ENCODE results near the gene EPHA6.

Gene EPHA6

DNA sequence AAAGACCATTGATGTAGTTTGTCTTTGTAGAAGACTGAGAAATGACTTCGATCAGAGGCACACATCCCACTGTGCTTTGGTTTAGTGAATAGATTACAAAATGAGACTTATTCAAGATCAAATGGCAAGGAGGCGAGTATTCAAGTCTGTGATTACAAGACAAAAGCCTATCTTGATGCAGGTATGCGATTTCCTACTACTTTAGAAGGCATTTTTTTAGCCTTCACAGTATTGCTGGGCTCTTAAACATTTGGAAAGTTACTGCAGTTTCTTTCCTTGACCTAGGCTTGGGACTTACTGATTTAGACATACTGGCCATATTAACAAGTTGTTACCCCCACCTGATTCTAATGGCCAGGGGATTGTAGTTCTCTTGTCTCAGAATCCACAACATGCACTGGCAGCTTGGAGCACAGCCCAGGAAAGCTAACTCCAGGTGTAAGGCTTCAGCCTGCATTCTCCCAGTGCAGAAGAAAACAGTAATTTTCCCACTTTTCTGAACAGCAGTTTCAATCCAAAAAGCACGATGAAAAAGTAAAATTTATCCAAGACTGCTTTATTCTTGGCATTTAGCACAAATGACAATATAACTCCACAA is 311.6 kb downstream of the EPHA6 start:
- no peak for DNase-seq
- H3K36me3 ChIP-seq (ENCODE audit: control insufficient read depth, insufficient read depth, low read length): no peaks in the 10 kb centered on the region
- H3K9me3 ChIP-seq (ENCODE audit: control insufficient read depth, low read length): no peaks in the 10 kb centered on the region
- H3K4me3 ChIP-seq (ENCODE audit: insufficient read depth, low read depth, low read length, poor library complexity, severe bottlenecking): no peak overlapping the region
- H3K27ac ChIP-seq (ENCODE audit: insufficient read depth, low read length, poor library complexity, severe bottlenecking): no peak overlapping the region
- H3K27me3 ChIP-seq (replicated peaks; ENCODE audit: control insufficient read depth, insufficient read depth, low read length, poor library complexity, severe bottlenecking): no peaks in the 10 kb centered on the region
- H3K4me1 ChIP-seq (ENCODE audit: control insufficient read depth, insufficient read depth, low read length, poor library complexity, severe bottlenecking): no peaks in the 10 kb centered on the region

- H3K36me3 ChIP-seq (ENCODE audit: control insufficient read depth, insufficient read depth, low read length): no peaks in the 10 kb centered on the region
- no peaks in the 10 kb centered on the region for H3K4me1 ChIP-seq (ENCODE audit: control insufficient read depth, insufficient read depth, low read length, poor library complexity, severe bottlenecking)
- no peak overlapping the region for H3K4me3 ChIP-seq (ENCODE audit: insufficient read depth, low read depth, low read length, poor library complexity, severe bottlenecking)
- no peak for DNase-seq
- H3K9me3 ChIP-seq (ENCODE audit: control insufficient read depth, low read length): no peaks in the 10 kb centered on the region
- H3K27ac ChIP-seq (ENCODE audit: insufficient read depth, low read length, poor library complexity, severe bottlenecking): no peak overlapping the region
- H3K27me3 ChIP-seq (replicated peaks; ENCODE audit: control insufficient read depth, insufficient read depth, low read length, poor library complexity, severe bottlenecking): no peaks in the 10 kb centered on the region
Measured at GRCh38 chr3:97131476-97131875, 317.1 kb downstream of the EPHA6 start.

GRCh38 chr3:97138914-97139541 is 324.6 kb downstream of the EPHA6 start:
- Histone ChIP-seq H3K4me3 (ENCODE audit: insufficient read depth, low read depth, low read length, poor library complexity, severe bottlenecking) (no peak overlapping the region), H3K36me3 (ENCODE audit: control insufficient read depth, insufficient read depth, low read length) (no peaks in the 10 kb centered on the region), H3K27ac (ENCODE audit: insufficient read depth, low read length, poor library complexity, severe bottlenecking) (no peak overlapping the region), H3K4me1 (ENCODE audit: control insufficient read depth, insufficient read depth, low read length, poor library complexity, severe bottlenecking) (no peaks in the 10 kb centered on the region), H3K9me3 (ENCODE audit: control insufficient read depth, low read length) (no peaks in the 10 kb centered on the region), H3K27me3 (replicated peaks; ENCODE audit: control insufficient read depth, insufficient read depth, low read length, poor library complexity, severe bottlenecking) (no peaks in the 10 kb centered on the region)
- DNase-seq: no peak

- Histone ChIP-seq H3K36me3 (ENCODE audit: control insufficient read depth, insufficient read depth, low read length) (no peaks in the 10 kb centered on the region), H3K27ac (ENCODE audit: insufficient read depth, low read length, poor library complexity, severe bottlenecking) (no peak overlapping the region), H3K27me3 (replicated peaks; ENCODE audit: control insufficient read depth, insufficient read depth, low read length, poor library complexity, severe bottlenecking) (no peaks in the 10 kb centered on the region), H3K4me3 (ENCODE audit: insufficient read depth, low read depth, low read length, poor library complexity, severe bottlenecking) (no peak overlapping the region), H3K9me3 (ENCODE audit: control insufficient read depth, low read length) (no peaks in the 10 kb centered on the region), H3K4me1 (ENCODE audit: control insufficient read depth, insufficient read depth, low read length, poor library complexity, severe bottlenecking) (no peaks in the 10 kb centered on the region)
- no peak for DNase-seq
Measured at GRCh38 chr3:97148931-97149330, 334.5 kb downstream of the EPHA6 start.

DNA sequence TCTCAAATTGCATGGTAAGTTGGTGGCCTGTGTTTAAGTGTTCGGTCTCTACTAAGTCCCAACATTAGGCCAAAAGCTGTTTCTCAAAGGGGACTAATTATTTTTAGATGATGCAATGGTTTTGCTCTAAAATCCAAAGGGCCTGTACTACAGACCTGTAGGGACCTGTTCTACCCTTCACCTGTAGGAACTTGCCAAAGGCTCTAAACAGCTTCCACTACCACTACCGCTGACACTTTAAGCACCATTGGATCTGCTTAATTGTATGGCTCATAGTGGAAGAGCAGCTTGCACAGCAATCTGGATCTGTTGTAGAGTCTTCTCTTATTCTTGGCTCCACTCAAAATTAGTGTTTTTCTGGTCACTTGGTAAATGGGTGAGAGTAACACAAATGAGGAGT is 346.8 kb downstream of the EPHA6 start:
- Histone ChIP-seq H3K27ac (ENCODE audit: insufficient read depth, low read length, poor library complexity, severe bottlenecking) (no peak overlapping the region), H3K27me3 (replicated peaks; ENCODE audit: control insufficient read depth, insufficient read depth, low read length, poor library complexity, severe bottlenecking) (no peaks in the 10 kb centered on the region), H3K9me3 (ENCODE audit: control insufficient read depth, low read length) (no peaks in the 10 kb centered on the region), H3K36me3 (ENCODE audit: control insufficient read depth, insufficient read depth, low read length) (no peaks in the 10 kb centered on the region), H3K4me3 (ENCODE audit: insufficient read depth, low read depth, low read length, poor library complexity, severe bottlenecking) (no peak overlapping the region), H3K4me1 (ENCODE audit: control insufficient read depth, insufficient read depth, low read length, poor library complexity, severe bottlenecking) (no peaks in the 10 kb centered on the region)
- DNase-seq: no peak

GRCh38 chr3:97177242-97177641 is 362.8 kb downstream of the EPHA6 start:
- no peaks in the 10 kb centered on the region for H3K27me3 ChIP-seq (replicated peaks; ENCODE audit: control insufficient read depth, insufficient read depth, low read length, poor library complexity, severe bottlenecking)
- DNase-seq: no peak
- no peaks in the 10 kb centered on the region for H3K9me3 ChIP-seq (ENCODE audit: control insufficient read depth, low read length)
- no peak overlapping the region for H3K27ac ChIP-seq (ENCODE audit: insufficient read depth, low read length, poor library complexity, severe bottlenecking)
- H3K4me1 ChIP-seq (ENCODE audit: control insufficient read depth, insufficient read depth, low read length, poor library complexity, severe bottlenecking): no peaks in the 10 kb centered on the region
- no peaks in the 10 kb centered on the region for H3K36me3 ChIP-seq (ENCODE audit: control insufficient read depth, insufficient read depth, low read length)
- H3K4me3 ChIP-seq (ENCODE audit: insufficient read depth, low read depth, low read length, poor library complexity, severe bottlenecking): no peak overlapping the region

DNA sequence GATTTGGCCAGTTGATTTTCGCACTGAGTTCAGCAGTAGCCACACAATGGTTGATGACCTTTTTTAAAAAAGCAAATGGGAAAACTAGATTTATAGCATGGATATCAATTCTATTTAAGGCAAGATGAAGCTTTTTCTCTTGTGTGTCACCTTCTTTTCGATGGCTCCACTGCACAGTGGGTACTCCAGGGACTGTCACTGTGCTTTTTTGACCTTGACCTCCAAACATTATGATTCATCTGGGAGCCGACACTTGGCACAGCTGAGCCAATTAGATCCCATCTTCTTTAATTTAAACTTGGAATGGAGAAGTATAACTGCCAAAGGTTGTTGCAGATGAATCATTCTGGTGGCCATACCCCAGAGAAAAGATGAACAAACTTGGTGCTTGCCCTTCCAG is 367.3 kb downstream of the EPHA6 start:
- Histone ChIP-seq H3K4me1 (ENCODE audit: control insufficient read depth, insufficient read depth, low read length, poor library complexity, severe bottlenecking) (no peaks in the 10 kb centered on the region), H3K27me3 (replicated peaks; ENCODE audit: control insufficient read depth, insufficient read depth, low read length, poor library complexity, severe bottlenecking) (no peaks in the 10 kb centered on the region), H3K36me3 (ENCODE audit: control insufficient read depth, insufficient read depth, low read length) (no peaks in the 10 kb centered on the region), H3K9me3 (ENCODE audit: control insufficient read depth, low read length) (no peaks in the 10 kb centered on the region), H3K4me3 (ENCODE audit: insufficient read depth, low read depth, low read length, poor library complexity, severe bottlenecking) (no peak overlapping the region), H3K27ac (ENCODE audit: insufficient read depth, low read length, poor library complexity, severe bottlenecking) (no peak overlapping the region)
- no peak for DNase-seq

DNA sequence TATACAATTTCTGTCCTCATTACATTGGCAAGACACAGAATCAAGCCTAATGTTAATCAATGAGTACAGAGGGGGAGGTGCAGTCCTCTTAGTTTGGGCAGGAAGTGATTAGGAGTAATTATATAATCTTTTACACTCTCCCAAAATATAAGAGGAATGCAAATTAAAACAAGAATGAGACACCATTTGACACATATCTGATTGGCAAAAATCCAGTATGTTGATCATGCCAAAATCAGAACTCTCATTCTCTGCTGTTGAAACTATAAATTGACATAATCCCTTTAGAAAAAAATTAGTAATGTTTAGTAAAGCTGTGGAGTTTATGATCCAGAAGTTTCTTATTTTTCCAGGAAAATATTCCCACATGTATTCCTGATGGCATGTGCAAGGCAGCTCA is 373.4 kb downstream of the EPHA6 start:
- no peak overlapping the region for H3K27ac ChIP-seq (ENCODE audit: insufficient read depth, low read length, poor library complexity, severe bottlenecking)
- no peak overlapping the region for H3K4me3 ChIP-seq (ENCODE audit: insufficient read depth, low read depth, low read length, poor library complexity, severe bottlenecking)
- no peak for DNase-seq
- H3K4me1 ChIP-seq (ENCODE audit: control insufficient read depth, insufficient read depth, low read length, poor library complexity, severe bottlenecking): no peaks in the 10 kb centered on the region
- no peaks in the 10 kb centered on the region for H3K27me3 ChIP-seq (replicated peaks; ENCODE audit: control insufficient read depth, insufficient read depth, low read length, poor library complexity, severe bottlenecking)
- no peaks in the 10 kb centered on the region for H3K36me3 ChIP-seq (ENCODE audit: control insufficient read depth, insufficient read depth, low read length)
- no peaks in the 10 kb centered on the region for H3K9me3 ChIP-seq (ENCODE audit: control insufficient read depth, low read length)

- no peak overlapping the region for H3K4me3 ChIP-seq (ENCODE audit: insufficient read depth, low read depth, low read length, poor library complexity, severe bottlenecking)
- DNase-seq: no peak
- H3K27me3 ChIP-seq (replicated peaks; ENCODE audit: control insufficient read depth, insufficient read depth, low read length, poor library complexity, severe bottlenecking): no peaks in the 10 kb centered on the region
- H3K36me3 ChIP-seq (ENCODE audit: control insufficient read depth, insufficient read depth, low read length): no peaks in the 10 kb centered on the region
- H3K27ac ChIP-seq (ENCODE audit: insufficient read depth, low read length, poor library complexity, severe bottlenecking): no peak overlapping the region
- no peaks in the 10 kb centered on the region for H3K9me3 ChIP-seq (ENCODE audit: control insufficient read depth, low read length)
- no peaks in the 10 kb centered on the region for H3K4me1 ChIP-seq (ENCODE audit: control insufficient read depth, insufficient read depth, low read length, poor library complexity, severe bottlenecking)
Measured at GRCh38 chr3:97189835-97190234, 375.4 kb downstream of the EPHA6 start.

DNA sequence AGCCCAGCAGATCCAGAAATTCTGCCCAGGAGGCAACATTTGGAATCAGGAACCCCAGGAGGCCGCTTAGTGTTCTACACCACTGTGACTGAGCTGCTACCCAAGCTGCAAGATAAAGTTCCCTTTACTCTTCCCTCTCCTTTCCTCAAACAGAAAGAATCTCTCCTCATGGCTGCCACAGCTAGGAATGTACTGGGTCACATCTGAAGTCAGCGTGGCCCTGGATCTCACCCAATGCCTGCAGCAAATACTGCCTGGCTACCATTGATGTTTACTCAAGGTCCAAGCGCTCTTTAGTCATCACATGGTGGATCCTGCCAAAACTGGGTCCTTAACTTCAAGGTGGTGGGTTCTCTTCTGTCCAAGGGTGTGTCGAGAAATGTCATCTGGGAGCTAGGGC is 382.7 kb downstream of the EPHA6 start:
- no peak for DNase-seq
- H3K4me1 ChIP-seq (ENCODE audit: control insufficient read depth, insufficient read depth, low read length, poor library complexity, severe bottlenecking): no peaks in the 10 kb centered on the region
- no peaks in the 10 kb centered on the region for H3K27me3 ChIP-seq (replicated peaks; ENCODE audit: control insufficient read depth, insufficient read depth, low read length, poor library complexity, severe bottlenecking)
- H3K9me3 ChIP-seq (ENCODE audit: control insufficient read depth, low read length): no peaks in the 10 kb centered on the region
- H3K27ac ChIP-seq (ENCODE audit: insufficient read depth, low read length, poor library complexity, severe bottlenecking): no peak overlapping the region
- H3K4me3 ChIP-seq (ENCODE audit: insufficient read depth, low read depth, low read length, poor library complexity, severe bottlenecking): no peak overlapping the region
- H3K36me3 ChIP-seq (ENCODE audit: control insufficient read depth, insufficient read depth, low read length): no peaks in the 10 kb centered on the region

Data from effector memory CD4-positive, alpha-beta T cell (primary cell).